ENCODE data around the gene INTS4. TPM values are rescaled to one million over a fixed set of nuclear protein-coding genes. Genes with fewer than 3 reads are reported as not detected.
"Not testable (repeated sequence)": the region's sequence is repeated elsewhere in the genome, so short reads cannot be mapped to it uniquely, and the experiment has no call there.

INTS4 gene
- total and polyA plus RNA-seq, 2 of the 8 experiments (the other 6 are each of a cell fraction or from before 2014, with no cell fraction given): 27.0 to 31.3 TPM

GRCh38 chr11:77933596-77933995 is 60.9 kb downstream of the INTS4 start:
- H3K9ac ChIP-seq (replicated peaks in 1 of 4; ENCODE audit: extremely low read depth in 1 of 4, low read depth in 3 of 4, low read length in 3 of 4); H3K4me1 ChIP-seq (replicated peaks in 1 of 4; ENCODE audit: control insufficient read depth in 3 of 4, insufficient read depth in 4 of 4, low read length in 3 of 4); H2AFZ ChIP-seq (ENCODE audit: low read length); H2BK20ac ChIP-seq (ENCODE audit: low read length); H2AK5ac ChIP-seq (ENCODE audit: low read depth, low read length); H2BK120ac ChIP-seq (replicated peaks; ENCODE audit: low read depth, low read length); H3K27ac ChIP-seq (ENCODE audit: low read depth, low read length); H3K56ac ChIP-seq (replicated peaks; ENCODE audit: insufficient read length, low read depth, low read length); POLR2A ChIA-PET (ENCODE audit: partially characterized antibody); H4K8ac ChIP-seq (ENCODE audit: extremely low read depth, insufficient read depth, low read length); H3K23ac ChIP-seq (ENCODE audit: insufficient read length); H3K79me1 ChIP-seq (ENCODE audit: low read depth, low read length); FAIRE-seq; H3K4me2 ChIP-seq (ENCODE audit: insufficient read depth in 1 of 2, low read depth in 2 of 2, low read length in 2 of 2); DNase-seq (ENCODE audit: low read depth in 1 of 2, low spot score in 2 of 2); CTCF ChIA-PET (ENCODE audit: partially characterized antibody); H2BK5ac ChIP-seq (ENCODE audit: low read depth, low read length); H3K4ac ChIP-seq (replicated peaks; ENCODE audit: insufficient read length, low read depth, low read length); H3K4me3 ChIP-seq (ENCODE audit: extremely low read depth in 1 of 4, insufficient read depth in 2 of 4, low read depth in 3 of 4, low read length in 4 of 4); H3K18ac ChIP-seq (ENCODE audit: extremely low read depth, low read length); H3K14ac ChIP-seq (ENCODE audit: insufficient read length); H4K20me1 ChIP-seq (replicated peaks in 1 of 2; ENCODE audit: control insufficient read depth in 1 of 2, insufficient read depth in 2 of 2, low read length in 2 of 2); H3K9me3 ChIP-seq (ENCODE audit: insufficient read depth in 2 of 2, low read depth in 1 of 2, low read length in 1 of 2); H3K27me3 ChIP-seq (replicated peaks in 1 of 4; ENCODE audit: control insufficient read depth in 3 of 4, extremely low read depth in 1 of 4, insufficient read depth in 3 of 4, low read length in 3 of 4); H4K5ac ChIP-seq (ENCODE audit: insufficient read length, low read depth, low read length); H4K91ac ChIP-seq (replicated peaks; ENCODE audit: insufficient read length, low read length); H2BK12ac ChIP-seq (ENCODE audit: low read depth, low read length); H2BK15ac ChIP-seq (ENCODE audit: low read length); H3K79me2 ChIP-seq (ENCODE audit: control insufficient read depth in 1 of 2, insufficient read depth in 2 of 2, low read length in 2 of 2); H3K23me2 ChIP-seq (ENCODE audit: low read depth, low read length): not testable (repeated sequence)
- peaks cover 0 to 11% (median 0%) of the 10 kb centered on the region in 4 experiments; a peak in 2 of 8 replicates for H3K36me3 ChIP-seq (ENCODE audit: control insufficient read depth in 2 of 4, insufficient read depth in 4 of 4, low read length in 3 of 4)
- 99% methylated on average over 14 of the region's 24 CpGs; no CpG with 5 or more reads in 1 of the 2 experiments for WGBS, 2 experiments (ENCODE audit: extremely low coverage in 1 of 2, insufficient coverage in 1 of 2, insufficient read length in 1 of 2, insufficient replicate concordance in 2 of 2, low coverage in 1 of 2, low lambda C conversion rate in 2 of 2, missing lambda C conversion rate in 1 of 2)
